IMR-90 (cell line): ENCODE data around the gene EPB41L2. TPM values are rescaled to one million over a fixed set of nuclear protein-coding genes. Genes with fewer than 3 reads are reported as not detected.

Source experiments
- ATAC-seq: fragments of 200-7000 bp; cut with Tn5 transposase; 2 replicates; pipeline ENCODE4 v1.9.1; 2020; ENCODE audit warnings: low read depth, mild to moderate bottlenecking, moderate library complexity
- BruUV-seq: library from RNA; stranded (reverse); fragments of 400-500 nt; replicated peaks from 2 replicates; lab custom pipeline; 2021; lab: Mats Ljungman, UMichigan
- CTCF ChIA-PET: fragments of 300-600 bp; formaldehyde crosslinking; extraction: SDS; loops from one replicate; lab custom pipeline; 2021; ENCODE audit warnings: antibody characterized with exemption; lab: Yijun Ruan, JAX
- POLR2A ChIA-PET: fragments of 300-600 bp; sonication (Branson Sonifier 250); formaldehyde crosslinking; loops from one replicate; lab custom pipeline; 2022; ENCODE audit warnings: antibody characterized with exemption; ENCODE audit not compliant: unreplicated experiment; lab: Charles Lee
- DNase-seq: peaks from one replicate; pipeline ENCODE4 v3.0.0; 2013
- H2AFZ ChIP-seq: replicated peaks from 2 replicates; pipeline ENCODE3; 2013; ENCODE audit warnings: low read length, mild to moderate bottlenecking; ENCODE audit not compliant: poor library complexity
- H2AK5ac ChIP-seq: 2 replicates; pipeline ENCODE4 v1.6.1; 2013; ENCODE audit warnings: low read depth, low read length, inconsistent platforms
- H2AK9ac ChIP-seq: replicated peaks from 2 replicates; pipeline ENCODE3; 2013; ENCODE audit warnings: mild to moderate bottlenecking, low read depth, low read length, moderate library complexity; ENCODE audit not compliant: poor library complexity
- H2BK120ac ChIP-seq: 2 replicates; pipeline ENCODE4 v1.6.1; 2013; ENCODE audit warnings: low read depth, low read length, inconsistent platforms
- H2BK15ac ChIP-seq: 3 replicates; pipeline ENCODE4 v1.6.1; 2013; ENCODE audit warnings: low read depth, low read length, inconsistent platforms
- H2BK20ac ChIP-seq: 2 replicates; pipeline ENCODE4 v1.6.1; 2013; ENCODE audit warnings: low read depth, mild to moderate bottlenecking, inconsistent platforms, low read length, moderate library complexity
- H2BK5ac ChIP-seq: 2 replicates; pipeline ENCODE4 v1.6.1; 2013; ENCODE audit warnings: mild to moderate bottlenecking, low read depth, low read length, inconsistent platforms; ENCODE audit not compliant: poor library complexity, severe bottlenecking
- H3K14ac ChIP-seq: replicated peaks from 2 replicates; pipeline ENCODE4 v1.6.1; 2013; ENCODE audit warnings: low read depth, low read length, inconsistent platforms
- H3K18ac ChIP-seq: 2 replicates; pipeline ENCODE4 v1.6.1; 2013; ENCODE audit warnings: low read depth, low read length, control low read depth
- H3K23ac ChIP-seq: 2 replicates; pipeline ENCODE4 v1.6.1; 2013; ENCODE audit warnings: low read depth, low read length, inconsistent platforms
- H3K27ac ChIP-seq: 2 replicates; pipeline ENCODE4 v1.5.1; 2013; ENCODE audit warnings: mild to moderate bottlenecking, control low read depth, low read length; ENCODE audit not compliant: insufficient read depth
- H3K27me3 ChIP-seq: 2 replicates; pipeline ENCODE4 v1.6.1; 2013; ENCODE audit warnings: low read length; ENCODE audit not compliant: control insufficient read depth, insufficient read depth
- H3K36me3 ChIP-seq: 2 replicates; pipeline ENCODE4 v1.6.1; 2013; ENCODE audit warnings: low read length, mixed read lengths; ENCODE audit not compliant: control insufficient read depth, insufficient read depth
- H3K4ac ChIP-seq: 2 replicates; pipeline ENCODE4 v1.6.1; 2013; ENCODE audit warnings: low read depth, low read length, inconsistent platforms
- H3K4me1 ChIP-seq: 2 replicates; pipeline ENCODE4 v1.6.1; 2013; ENCODE audit warnings: low read length, mixed read lengths; ENCODE audit not compliant: control insufficient read depth, insufficient read depth
- H3K4me2 ChIP-seq: 2 replicates; pipeline ENCODE4 v1.6.1; 2013; ENCODE audit warnings: low read depth, mild to moderate bottlenecking, control low read depth, low read length, moderate library complexity
- H3K4me3 ChIP-seq: 2 replicates; pipeline ENCODE4 v1.5.1; 2013; ENCODE audit warnings: low read depth, mild to moderate bottlenecking, control low read depth, low read length, moderate library complexity; ENCODE audit not compliant: insufficient read depth
- H3K56ac ChIP-seq: 2 replicates; pipeline ENCODE4 v1.6.1; 2013; ENCODE audit warnings: low read length, inconsistent platforms; ENCODE audit not compliant: insufficient read depth; ENCODE audit errors: extremely low read depth
- H3K79me1 ChIP-seq, 2 experiments: 2 replicates each; pipeline ENCODE4 v1.6.1; 2013; ENCODE audit warnings: low read length in 2 of 2, inconsistent platforms in 1 of 2, low read depth in 1 of 2
- H3K9ac ChIP-seq: 2 replicates; pipeline ENCODE4 v1.6.1; 2013; ENCODE audit warnings: low read depth, low read length, control low read depth
- H3K9me1 ChIP-seq: 2 replicates; pipeline ENCODE4 v1.6.1; 2013; ENCODE audit warnings: low read length, inconsistent platforms; ENCODE audit not compliant: insufficient read depth
- H3K9me3 ChIP-seq: 2 replicates; pipeline ENCODE4 v1.6.1; 2013; ENCODE audit warnings: low read length; ENCODE audit not compliant: control insufficient read depth, insufficient read depth
- H4K20me1 ChIP-seq: 2 replicates; pipeline ENCODE4 v1.6.1; 2013; ENCODE audit warnings: low read length, inconsistent platforms; ENCODE audit not compliant: insufficient read depth
- H4K5ac ChIP-seq: 2 replicates; pipeline ENCODE4 v1.6.1; 2013; ENCODE audit warnings: mild to moderate bottlenecking, low read depth, low read length, control low read depth
- H4K8ac ChIP-seq, 2 experiments: 2 replicates each; pipeline ENCODE4 v1.6.1; 2013; ENCODE audit warnings: low read depth in 2 of 2, low read length in 2 of 2, control low read depth in 1 of 2, inconsistent platforms in 1 of 2
- H4K91ac ChIP-seq: 2 replicates; pipeline ENCODE4 v1.6.1; 2013; ENCODE audit warnings: low read depth, low read length, inconsistent platforms; ENCODE audit not compliant: insufficient read depth
- CEBPB ChIP-seq: IDR thresholded peaks from 2 replicates; pipeline ENCODE4 v1.6.1; 2012; ENCODE audit warnings: low read depth, low read length, improper control_type of control experiment
- CTCF ChIP-seq: conservative IDR thresholded peaks from 2 replicates; pipeline ENCODE4 v1.5.1; 2012; ENCODE audit warnings: mild to moderate bottlenecking, low read depth, low read length, improper control_type of control experiment
- ELK1 ChIP-seq: fragments of 150-350 bp; IDR thresholded peaks from 2 replicates; pipeline ENCODE4 v1.6.1; 2016; ENCODE audit warnings: low read depth, mild to moderate bottlenecking, low read length, moderate library complexity, borderline replicate concordance
- FOS ChIP-seq: fragments of 150-350 bp; IDR thresholded peaks from 2 replicates; pipeline ENCODE4 v1.6.1; 2016; ENCODE audit warnings: low read depth, low read length
- MAZ ChIP-seq: IDR thresholded peaks from 2 replicates; pipeline ENCODE4 v1.6.1; 2012; ENCODE audit warnings: low read depth, mild to moderate bottlenecking, low read length, improper control_type of control experiment, moderate library complexity, borderline replicate concordance
- MXI1 ChIP-seq: IDR thresholded peaks from 2 replicates; pipeline ENCODE4 v1.6.1; 2012; ENCODE audit warnings: low read depth, mild to moderate bottlenecking, low read length, moderate library complexity, borderline replicate concordance
- NFE2L2 ChIP-seq: fragments of 150-350 bp; IDR thresholded peaks from 2 replicates; pipeline ENCODE4 v1.6.1; 2016; ENCODE audit warnings: low read depth, mild to moderate bottlenecking, low read length
- POLR2A ChIP-seq: IDR thresholded peaks from 2 replicates; pipeline ENCODE4 v1.6.1; 2012; ENCODE audit warnings: mild to moderate bottlenecking, low read depth, low read length
- USF2 ChIP-seq: fragments of 150-350 bp; IDR thresholded peaks from 2 replicates; pipeline ENCODE4 v1.6.1; 2017; ENCODE audit warnings: mild to moderate bottlenecking, antibody characterized with exemption, low read length, low read depth
- dilution Hi-C: fragments of 300-500 bp; cut with HindIII; formaldehyde crosslinking; loops from one replicate; pipeline ENCODE4 v1.14.3; 2018; ENCODE audit warnings: low sequenced_read_pairs; ENCODE audit not compliant: unreplicated experiment
- in situ Hi-C: fragments of 300-500 bp; cut with MboI; formaldehyde crosslinking; loops from 3 replicates; pipeline ENCODE4 v1.14.3; 2019; ENCODE audit warnings: low sequenced_read_pairs, inconsistent platforms, mixed read lengths
- intact Hi-C: fragments of 100-400 bp; cut with micrococcal nuclease; formaldehyde crosslinking; loops from 2 replicates; pipeline ENCODE4 v1.10.0; 2022
- polyA plus RNA-seq, 3 experiments: library from polyadenylated mRNA; depleted of rRNA; stranded (reverse); fragments of >200 nt; gene quantifications; 2 replicates each; pipeline ENCODE4 v1.2.3, GENCODE V29; 2012; ENCODE audit warnings: low replicate concordance in 1 of 3
- total RNA-seq: library from RNA; depleted of rRNA; stranded (reverse); fragments of >200 nt; gene quantifications from 2 replicates; pipeline ENCODE4 v1.2.3, GENCODE V29; 2012

The EPB41L2 gene
- total and polyA plus RNA-seq, 2 of the 4 experiments (the other 2 are of a cell fraction) = 85.7 to 99.8 TPM

GRCh38 chr6:130975325-130975724 lies 87.7 kb downstream of the EPB41L2 start:
- no peak overlapping the region for H3K23ac ChIP-seq
- no peak overlapping the region for H2AFZ ChIP-seq
- H2AK5ac ChIP-seq = no peak overlapping the region
- H3K14ac ChIP-seq = no peak overlapping the region
- no peak overlapping the region for H3K4me3 ChIP-seq
- no peaks in the 10 kb centered on the region for H3K9me3 ChIP-seq
- ATAC-seq (no peak), DNase-seq (peak; percentile 59)
- no peak overlapping the region for H2BK20ac ChIP-seq
- no peak overlapping the region for H3K56ac ChIP-seq
- H3K79me1 ChIP-seq = peaks cover 49 to 87% of the 10 kb centered on the region in 2 experiments
- H4K20me1 ChIP-seq = peaks cover 14% of the 10 kb centered on the region; the same call in 1 of the 2 replicates
- H4K5ac ChIP-seq = no peak overlapping the region
- no peak overlapping the region for H2BK120ac ChIP-seq
- H3K27me3 ChIP-seq = no peaks in the 10 kb centered on the region
- no peak overlapping the region for H2AK9ac ChIP-seq
- H3K4me2 ChIP-seq = no peak overlapping the region
- dilution Hi-C loops (no loop called here), in situ Hi-C loops (no loop called here), intact Hi-C loops (no loop called here)
- no peak overlapping the region for H3K9ac ChIP-seq
- no peak overlapping the region for H2BK5ac ChIP-seq
- H3K4ac ChIP-seq = no peak overlapping the region
- no peak overlapping the region for H2BK15ac ChIP-seq
- no peak overlapping the region for H3K27ac ChIP-seq
- H3K9me1 ChIP-seq = peaks cover 8% of the 10 kb centered on the region; the same call in 1 of the 2 replicates
- ChIA-PET CTCF (no interaction called here), POLR2A (no interaction called here)
- BruUV-seq = no TSS peak
- peaks cover 6% of the 10 kb centered on the region for H3K4me1 ChIP-seq
- no peak overlapping the region for H3K18ac ChIP-seq
- no peak overlapping the region for H4K8ac ChIP-seq
- no peak for TF ChIP-seq ELK1
- TF ChIP-seq CTCF = no peak
- TF ChIP-seq CEBPB = no peak
- TF ChIP-seq FOS = peak; percentile 50; the same call in 1 of the 2 replicates
- no peak for TF ChIP-seq MAZ
- TF ChIP-seq NFE2L2 = peak; percentile 79
- no peak for TF ChIP-seq USF2
- TF ChIP-seq MXI1 = no peak
- no peak for TF ChIP-seq POLR2A
- H3K36me3 ChIP-seq = no peaks in the 10 kb centered on the region; the same call in 1 of the 2 replicates
- no peak overlapping the region for H4K91ac ChIP-seq
